MCF 10A (cell line): ENCODE data around the gene WDFY4. TPM values are rescaled to one million over a fixed set of nuclear protein-coding genes. Genes with fewer than 3 reads are reported as not detected.

Source experiments
- BruUV-seq: library from RNA; stranded (reverse); fragments of 400-500 nt; replicated peaks from 2 replicates; lab custom pipeline; 2021; lab: Mats Ljungman, UMichigan
- CTCF ChIA-PET: fragments of 300-600 bp; sonication (Branson Sonifier 250); formaldehyde crosslinking; extraction: SDS; loops from one replicate; lab custom pipeline; 2021; ENCODE audit warnings: antibody characterized with exemption, inconsistent platforms; lab: Yijun Ruan, JAX
- POLR2A ChIA-PET: fragments of 300-600, 350-650 bp; sonication (Branson Sonifier 250); formaldehyde crosslinking; extraction: SDS; loops from one replicate; lab custom pipeline; 2020; ENCODE audit warnings: antibody characterized with exemption, inconsistent platforms; lab: Yijun Ruan, JAX
- DNase-seq: peaks from one replicate; pipeline ENCODE4 v3.0.0-alpha.2; 2018; ENCODE audit not compliant: unreplicated experiment
- H3K27ac Mint-ChIP-seq: one replicate; pipeline ENCODE4 v1.8.0; 2022; ENCODE audit warnings: mild to moderate bottlenecking, low read depth, mixed read lengths; ENCODE audit not compliant: unreplicated experiment
- H3K27me3 Mint-ChIP-seq: one replicate; pipeline ENCODE4 v1.8.0; 2022; ENCODE audit warnings: mixed read lengths; ENCODE audit not compliant: insufficient read depth, unreplicated experiment
- H3K36me3 Mint-ChIP-seq: one replicate; pipeline ENCODE4 v1.8.0; 2022; ENCODE audit warnings: mild to moderate bottlenecking, moderate library complexity, mixed read lengths; ENCODE audit not compliant: insufficient read depth, unreplicated experiment
- H3K4me1 Mint-ChIP-seq: one replicate; pipeline ENCODE4 v1.8.0; 2022; ENCODE audit warnings: mixed read lengths; ENCODE audit not compliant: insufficient read depth, unreplicated experiment
- H3K4me3 Mint-ChIP-seq: one replicate; pipeline ENCODE4 v1.8.0; 2022; ENCODE audit warnings: mild to moderate bottlenecking, moderate library complexity, mixed read lengths; ENCODE audit not compliant: unreplicated experiment
- H3K9me3 Mint-ChIP-seq: one replicate; pipeline ENCODE4 v1.8.0; 2022; ENCODE audit warnings: mixed read lengths; ENCODE audit not compliant: unreplicated experiment
- intact Hi-C: fragments of 100-400 bp; cut with micrococcal nuclease; formaldehyde crosslinking; loops from 2 replicates; pipeline ENCODE4 v1.14.1; 2022
- total RNA-seq: library from RNA; stranded (reverse); gene quantifications from 2 replicates; pipeline ENCODE4 v1.2.3, GENCODE V29; 2022
- TF ChIP-seq, protein P1 (sequence below): fragments of 200-600 bp; IDR thresholded peaks from one replicate; pipeline ENCODE4 v1.8.0; 2022; ENCODE audit warnings: antibody characterized with exemption, mild to moderate bottlenecking; ENCODE audit not compliant: unreplicated experiment

The WDFY4 gene
- total RNA-seq, 1 experiment from 2014 or later, result not detected

DNA sequence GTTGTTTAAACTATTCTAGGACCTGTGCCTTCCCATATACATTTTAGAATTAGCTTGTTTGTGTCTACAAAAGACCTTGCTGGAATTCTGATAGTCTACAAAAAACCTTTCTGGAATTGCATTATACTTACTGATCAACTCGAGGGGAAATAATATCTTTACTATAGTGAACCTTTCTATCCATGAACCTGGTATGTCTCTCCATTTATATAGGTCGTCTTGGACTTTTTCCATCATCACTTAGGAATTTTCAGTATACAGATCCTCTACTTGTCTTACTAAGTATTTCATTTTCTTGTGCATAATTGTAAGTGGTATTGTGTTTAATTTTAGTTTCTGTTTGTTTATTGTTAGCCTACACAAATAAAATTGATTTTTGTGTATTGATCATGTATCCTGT is 101.1 kb downstream of the WDFY4 start:
- DNase-seq, result no peak
- Mint-ChIP-seq H3K4me3 (no peak overlapping the region), H3K9me3 (no peaks in the 10 kb centered on the region), H3K27ac (no peak overlapping the region), H3K27me3 (peaks cover 65% of the 10 kb centered on the region), H3K36me3 (no peaks in the 10 kb centered on the region), H3K4me1 (no peaks in the 10 kb centered on the region)
- ChIA-PET POLR2A (interaction anchor here (0.7 kb wide), 1 partner anchor 48 kb away, joined by 3 read pairs; no protein-coding TSS in a partner anchor), CTCF (interaction anchor here (0.6 kb wide), 1 partner anchor 14 kb away, joined by 3 read pairs; no protein-coding TSS in a partner anchor)
- TF ChIP-seq, protein P1, sequence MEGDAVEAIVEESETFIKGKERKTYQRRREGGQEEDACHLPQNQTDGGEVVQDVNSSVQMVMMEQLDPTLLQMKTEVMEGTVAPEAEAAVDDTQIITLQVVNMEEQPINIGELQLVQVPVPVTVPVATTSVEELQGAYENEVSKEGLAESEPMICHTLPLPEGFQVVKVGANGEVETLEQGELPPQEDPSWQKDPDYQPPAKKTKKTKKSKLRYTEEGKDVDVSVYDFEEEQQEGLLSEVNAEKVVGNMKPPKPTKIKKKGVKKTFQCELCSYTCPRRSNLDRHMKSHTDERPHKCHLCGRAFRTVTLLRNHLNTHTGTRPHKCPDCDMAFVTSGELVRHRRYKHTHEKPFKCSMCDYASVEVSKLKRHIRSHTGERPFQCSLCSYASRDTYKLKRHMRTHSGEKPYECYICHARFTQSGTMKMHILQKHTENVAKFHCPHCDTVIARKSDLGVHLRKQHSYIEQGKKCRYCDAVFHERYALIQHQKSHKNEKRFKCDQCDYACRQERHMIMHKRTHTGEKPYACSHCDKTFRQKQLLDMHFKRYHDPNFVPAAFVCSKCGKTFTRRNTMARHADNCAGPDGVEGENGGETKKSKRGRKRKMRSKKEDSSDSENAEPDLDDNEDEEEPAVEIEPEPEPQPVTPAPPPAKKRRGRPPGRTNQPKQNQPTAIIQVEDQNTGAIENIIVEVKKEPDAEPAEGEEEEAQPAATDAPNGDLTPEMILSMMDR, result no peak
- BruUV-seq, result no TSS peak
- intact Hi-C loops, result no loop called here

- H3K4me3 Mint-ChIP-seq, result no peak overlapping the region
- no peaks in the 10 kb centered on the region for H3K9me3 Mint-ChIP-seq
- intact Hi-C loops, result no loop called here
- peaks cover 1% of the 10 kb centered on the region for H3K4me1 Mint-ChIP-seq
- no peak for DNase-seq
- POLR2A ChIA-PET, result no interaction called here
- H3K27me3 Mint-ChIP-seq, result peaks cover 61% of the 10 kb centered on the region
- no peak overlapping the region for H3K27ac Mint-ChIP-seq
- CTCF ChIA-PET, result interaction anchor here (0.6 to 0.7 kb wide), 2 partner anchors 183 to 619 kb away, joined by 3 to 4 read pairs; no protein-coding TSS in a partner anchor
- BruUV-seq, result no TSS peak
- no peaks in the 10 kb centered on the region for H3K36me3 Mint-ChIP-seq
- TF ChIP-seq, protein P1, result no peak
Observed at GRCh38 chr10:48786606-48787282, 102.1 kb downstream of the WDFY4 start.

DNA sequence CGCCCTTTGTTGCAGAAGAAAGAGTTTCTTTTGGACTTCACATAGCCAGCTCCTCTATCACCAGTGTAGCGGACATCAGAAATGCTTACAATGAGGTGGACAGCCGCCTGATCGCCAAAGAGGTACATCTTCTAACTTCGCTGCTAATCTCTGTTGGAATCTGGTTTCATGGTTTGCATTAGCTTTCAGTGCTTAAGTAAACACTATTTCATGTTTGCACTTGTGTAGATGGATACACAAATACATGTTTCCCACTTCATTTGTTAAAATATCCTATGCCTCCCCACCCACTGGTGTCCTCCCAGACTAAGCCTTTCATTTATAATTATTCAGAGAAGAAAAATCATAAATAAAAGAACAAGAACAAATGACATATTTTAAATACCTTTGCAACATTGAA is 103.9 kb downstream of the WDFY4 start:
- intact Hi-C loops, result no loop called here
- Mint-ChIP-seq H3K27me3 (peaks cover 46% of the 10 kb centered on the region), H3K27ac (no peak overlapping the region), H3K4me3 (no peak overlapping the region), H3K9me3 (no peaks in the 10 kb centered on the region), H3K36me3 (no peaks in the 10 kb centered on the region), H3K4me1 (peaks cover 8% of the 10 kb centered on the region)
- CTCF ChIA-PET, result no interaction called here
- no TSS peak for BruUV-seq
- no peak for DNase-seq
- TF ChIP-seq, protein P1, result no peak
- POLR2A ChIA-PET, result no interaction called here

- no peaks in the 10 kb centered on the region for H3K9me3 Mint-ChIP-seq
- H3K4me1 Mint-ChIP-seq, result peaks cover 8% of the 10 kb centered on the region
- no peaks in the 10 kb centered on the region for H3K36me3 Mint-ChIP-seq
- H3K27ac Mint-ChIP-seq, result no peak overlapping the region
- ChIA-PET CTCF (interaction anchor here (0.6 kb wide), 1 partner anchor 378 kb away, joined by 3 read pairs; no protein-coding TSS in a partner anchor), POLR2A (no interaction called here)
- no peak overlapping the region for H3K4me3 Mint-ChIP-seq
- intact Hi-C loops, result no loop called here
- peaks cover 46% of the 10 kb centered on the region for H3K27me3 Mint-ChIP-seq
- no TSS peak for BruUV-seq
- no peak for DNase-seq
- TF ChIP-seq, protein P1, result no peak
Observed at GRCh38 chr10:48789486-48790456, 105.1 kb downstream of the WDFY4 start.
